ENCODE results near the gene PECR. TPM values are rescaled to one million over a fixed set of nuclear protein-coding genes. Genes with fewer than 3 reads are reported as not detected.

PECR gene
- total and polyA plus RNA-seq, 8 donors: 3.8 to 7.5 (median 4.8) TPM

DNA sequence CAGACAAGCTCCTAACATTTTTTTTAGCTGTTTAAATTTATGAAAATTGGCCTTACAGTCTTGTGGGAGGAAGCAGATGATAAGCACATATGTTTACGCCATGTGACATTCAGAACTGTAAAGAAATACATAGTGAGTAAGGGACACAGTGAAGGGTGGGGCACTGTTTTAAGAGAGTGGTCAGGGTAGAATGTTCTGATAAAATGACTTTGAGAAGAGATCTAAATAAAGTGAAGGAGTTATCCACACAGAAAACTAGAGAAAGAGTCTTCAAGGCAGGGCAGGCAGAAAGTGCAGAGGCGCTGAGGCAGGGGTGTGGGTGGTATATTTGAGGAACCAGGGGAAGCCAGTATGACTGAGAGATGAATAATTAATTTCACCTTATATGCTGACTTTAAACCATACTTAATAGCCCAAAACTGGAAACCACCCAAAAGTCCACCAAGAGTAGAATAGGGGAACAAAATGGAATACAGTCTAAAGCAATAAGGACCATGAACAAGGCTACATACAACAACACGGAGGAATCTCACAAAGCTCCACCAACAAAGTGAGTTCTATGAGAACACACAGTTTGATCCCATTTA lies 76.8 kb downstream of the PECR start:
- Histone ChIP-seq H3K4me3 (no peak overlapping the region), H3K4me1 (no peaks in the 10 kb centered on the region), H3K36me3 (no peaks in the 10 kb centered on the region), H3K27me3 (no peaks in the 10 kb centered on the region), H3K27ac (no peak overlapping the region), H3K9me3 (no peaks in the 10 kb centered on the region)
- DNase-seq (no peak), FAIRE-seq (no peak), ATAC-seq (no peak)
- TF ChIP-seq, protein P1, sequence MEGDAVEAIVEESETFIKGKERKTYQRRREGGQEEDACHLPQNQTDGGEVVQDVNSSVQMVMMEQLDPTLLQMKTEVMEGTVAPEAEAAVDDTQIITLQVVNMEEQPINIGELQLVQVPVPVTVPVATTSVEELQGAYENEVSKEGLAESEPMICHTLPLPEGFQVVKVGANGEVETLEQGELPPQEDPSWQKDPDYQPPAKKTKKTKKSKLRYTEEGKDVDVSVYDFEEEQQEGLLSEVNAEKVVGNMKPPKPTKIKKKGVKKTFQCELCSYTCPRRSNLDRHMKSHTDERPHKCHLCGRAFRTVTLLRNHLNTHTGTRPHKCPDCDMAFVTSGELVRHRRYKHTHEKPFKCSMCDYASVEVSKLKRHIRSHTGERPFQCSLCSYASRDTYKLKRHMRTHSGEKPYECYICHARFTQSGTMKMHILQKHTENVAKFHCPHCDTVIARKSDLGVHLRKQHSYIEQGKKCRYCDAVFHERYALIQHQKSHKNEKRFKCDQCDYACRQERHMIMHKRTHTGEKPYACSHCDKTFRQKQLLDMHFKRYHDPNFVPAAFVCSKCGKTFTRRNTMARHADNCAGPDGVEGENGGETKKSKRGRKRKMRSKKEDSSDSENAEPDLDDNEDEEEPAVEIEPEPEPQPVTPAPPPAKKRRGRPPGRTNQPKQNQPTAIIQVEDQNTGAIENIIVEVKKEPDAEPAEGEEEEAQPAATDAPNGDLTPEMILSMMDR (IDR thresholded peaks at IDR 0.05): no peak
- intact Hi-C loops (cut with DNase I): no loop called here
- WGBS, 2 donors: 92 to 94% methylated on average over 3 of the region's 3 CpGs

DNA sequence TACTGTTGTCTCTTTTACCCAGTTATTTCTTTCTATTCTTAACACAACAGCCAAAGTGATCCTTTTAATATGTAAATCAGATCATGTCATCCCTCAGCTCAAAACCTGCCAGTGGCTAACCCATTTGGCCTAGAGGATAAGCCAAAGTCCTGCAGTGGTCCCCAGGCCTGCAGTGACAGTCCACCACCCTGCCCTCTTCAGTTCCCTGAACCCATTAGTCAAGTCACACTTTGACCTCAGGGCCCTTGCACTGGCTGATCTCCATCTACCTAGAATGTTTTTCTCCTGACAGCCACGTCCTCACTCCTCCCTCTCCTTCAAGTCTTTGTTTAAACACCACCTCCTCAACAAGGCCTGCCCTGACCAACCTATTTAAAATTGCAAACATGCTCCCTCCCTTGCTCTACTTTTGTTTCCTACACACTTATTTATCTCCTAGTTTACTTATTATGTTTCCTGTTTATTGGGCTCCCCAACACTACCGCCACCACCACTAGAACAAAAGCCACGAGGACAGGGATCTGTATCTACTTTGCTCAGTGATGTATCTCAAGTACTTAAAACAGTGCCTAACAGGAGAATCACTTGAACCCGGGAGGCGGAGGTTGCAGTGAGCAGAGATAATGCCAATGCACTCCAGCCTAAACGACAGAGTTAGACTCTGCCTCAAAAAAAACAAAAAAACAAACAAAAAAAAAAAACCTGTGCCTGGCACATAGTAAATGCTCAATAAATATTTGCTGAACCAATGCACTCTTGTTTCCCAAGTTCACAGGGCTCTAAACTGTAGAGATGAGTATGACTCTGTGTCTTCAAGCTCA lies 77.5 kb downstream of the PECR start:
- Histone ChIP-seq H3K36me3 (no peaks in the 10 kb centered on the region), H3K27me3 (no peaks in the 10 kb centered on the region), H3K4me1 (no peaks in the 10 kb centered on the region), H3K9me3 (no peaks in the 10 kb centered on the region), H3K27ac (no peak overlapping the region), H3K4me3 (no peak overlapping the region)
- intact Hi-C loops (cut with DNase I): no loop called here
- FAIRE-seq (no peak), DNase-seq (no peak), ATAC-seq (no peak)
- WGBS, 2 donors: 89% methylated on average over 6 of the region's 6 CpGs
- TF ChIP-seq, protein P1 (IDR thresholded peaks at IDR 0.05): no peak

DNA sequence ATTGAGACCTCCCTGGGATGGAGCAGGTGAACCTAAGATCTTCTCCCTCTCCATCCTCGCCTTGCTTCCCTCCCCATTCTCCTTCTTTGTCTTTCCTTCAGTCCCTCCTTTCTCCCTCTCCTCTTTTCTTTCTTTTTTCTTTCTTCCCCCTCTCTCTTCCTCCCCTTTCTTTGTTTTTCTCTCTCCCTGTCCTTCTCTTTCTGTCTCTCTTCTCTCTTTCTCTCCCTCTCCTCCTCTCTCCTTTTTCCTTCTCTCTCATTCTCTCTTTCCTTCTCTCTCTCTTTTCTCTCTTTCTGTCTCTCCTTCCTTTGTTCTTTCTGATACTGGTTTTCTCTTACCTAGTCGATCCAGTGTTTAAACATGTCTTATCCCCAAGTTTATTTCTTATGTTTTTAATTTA lies 78.9 kb downstream of the PECR start:
- intact Hi-C loops (cut with DNase I): no loop called here
- FAIRE-seq (no peak), ATAC-seq (no peak)

DNA sequence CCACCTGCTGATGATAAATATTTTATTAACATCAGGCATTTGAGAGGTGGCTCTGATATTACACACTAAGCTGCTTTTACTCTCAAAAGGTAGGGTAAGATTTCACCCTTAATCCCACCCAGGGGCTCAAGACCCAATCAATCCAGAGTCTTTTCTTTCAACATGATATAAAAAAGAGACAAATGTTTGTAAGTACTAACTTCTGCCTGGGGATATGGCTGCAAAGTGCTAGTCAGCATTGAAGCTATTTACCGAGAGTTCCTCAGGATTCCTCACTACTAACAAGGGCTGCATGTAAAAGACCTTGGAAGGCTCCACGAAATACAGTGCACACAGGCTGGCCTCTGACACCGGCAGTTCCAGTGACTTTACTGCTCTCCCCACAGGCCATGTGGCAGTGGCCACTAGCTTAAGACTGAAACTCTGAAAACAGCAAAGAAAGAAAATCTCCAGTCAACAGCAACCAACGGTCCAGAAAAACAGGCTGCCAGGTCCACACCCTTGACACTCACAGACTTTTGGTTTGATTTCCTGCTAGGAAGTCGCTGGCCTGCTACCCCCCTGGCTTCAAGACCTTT lies 79.4 kb downstream of the PECR start:
- no peak for FAIRE-seq
- no peak for DNase-seq
- Histone ChIP-seq H3K9me3 (no peaks in the 10 kb centered on the region), H3K27me3 (no peaks in the 10 kb centered on the region), H3K4me1 (no peaks in the 10 kb centered on the region), H3K36me3 (no peaks in the 10 kb centered on the region), H3K4me3 (no peak overlapping the region), H3K27ac (no peak overlapping the region)
- TF ChIP-seq, protein P1 (IDR thresholded peaks at IDR 0.05): no peak
- intact Hi-C loops (cut with DNase I): no loop called here
- no peak for ATAC-seq
- WGBS, 2 donors: 72 to 81% methylated on average over 5 of the region's 5 CpGs

More for the DNA sequence above, 78.9 kb downstream of the PECR start:
- no peaks in the 10 kb centered on the region for H3K4me1 ChIP-seq
- no peak for DNase-seq
- no peaks in the 10 kb centered on the region for H3K27me3 ChIP-seq
- H3K36me3 ChIP-seq: no peaks in the 10 kb centered on the region
- no peak overlapping the region for H3K4me3 ChIP-seq
- TF ChIP-seq, protein P1 (IDR thresholded peaks at IDR 0.05): no peak
- 75 to 94% methylated on average over 2 of the region's 2 CpGs for WGBS, 2 donors
- no peak overlapping the region for H3K27ac ChIP-seq
- no peaks in the 10 kb centered on the region for H3K9me3 ChIP-seq

All from pancreas (tissue), 10 donors.